H1 (cell line): ENCODE data around the gene PORCN. TPM values are rescaled to one million over a fixed set of nuclear protein-coding genes. Genes with fewer than 3 reads are reported as not detected.

ENCODE experiments used
- CTCF ChIA-PET: fragments of 300-600 bp; sonication (Branson Sonifier 250); formaldehyde crosslinking; loops from one replicate; lab custom pipeline; 2021; ENCODE audit not compliant: partially characterized antibody; lab: Charles Lee
- POLR2A ChIA-PET: fragments of 300-600 bp; sonication (Branson Sonifier 250); formaldehyde crosslinking; loops from one replicate; lab custom pipeline; 2021; ENCODE audit warnings: inconsistent platforms; ENCODE audit not compliant: partially characterized antibody; lab: Charles Lee
- DNase-seq, 2 experiments: peaks; one replicate each; pipeline versions ENCODE4 v3.0.0 to v3.0.0-alpha.2; 2010 to 2022; ENCODE audit warnings: low spot score in 2 of 2, low read depth in 1 of 2, mixed read lengths in 1 of 2
- FAIRE-seq: peaks from 2 replicates; lab custom pipeline; 2011; peaks lifted over from hg19 to GRCh38; lab: Jason Lieb, UNC
- H2AFZ ChIP-seq: 2 replicates; pipeline ENCODE4 v1.8.1; 2012; ENCODE audit warnings: low read length, inconsistent platforms
- H2AK5ac ChIP-seq: 2 replicates; pipeline ENCODE4 v1.6.1; 2013; ENCODE audit warnings: low read depth, low read length
- H2BK120ac ChIP-seq: replicated peaks from 2 replicates; pipeline ENCODE3; 2013; ENCODE audit warnings: low read depth, low read length, inconsistent platforms
- H2BK12ac ChIP-seq: 2 replicates; pipeline ENCODE4 v1.6.1; 2013; ENCODE audit warnings: low read depth, low read length
- H2BK15ac ChIP-seq: 2 replicates; pipeline ENCODE4 v1.6.1; 2013; ENCODE audit warnings: low read length
- H2BK20ac ChIP-seq: 2 replicates; pipeline ENCODE4 v1.6.1; 2013; ENCODE audit warnings: low read length
- H2BK5ac ChIP-seq: 2 replicates; pipeline ENCODE4 v1.6.1; 2013; ENCODE audit warnings: low read depth, low read length
- H3K14ac ChIP-seq: 2 replicates; pipeline ENCODE4 v1.6.1; 2013; ENCODE audit warnings: inconsistent platforms; ENCODE audit not compliant: insufficient read length
- H3K18ac ChIP-seq: 2 replicates; pipeline ENCODE4 v1.6.1; 2013; ENCODE audit warnings: low read length; ENCODE audit errors: extremely low read depth
- H3K23ac ChIP-seq: 2 replicates; pipeline ENCODE4 v1.6.1; 2013; ENCODE audit warnings: inconsistent platforms; ENCODE audit not compliant: insufficient read length
- H3K23me2 ChIP-seq: 2 replicates; pipeline ENCODE4 v1.6.1; 2013; ENCODE audit warnings: low read depth, low read length
- H3K27ac ChIP-seq: 2 replicates; pipeline ENCODE4 v1.6.1; 2011; ENCODE audit warnings: low read depth, low read length, inconsistent platforms
- H3K27me3 ChIP-seq, 4 experiments: replicated peaks in 1 of 4; 1 replicate in 1 of 4; 2 replicates in 3 of 4; pipeline versions ENCODE4 v1.6.1 to v1.8.1; 2011 to 2013; ENCODE audit warnings: low read length in 3 of 4, mild to moderate bottlenecking in 3 of 4, inconsistent platforms in 2 of 4, mixed read lengths in 2 of 4, moderate library complexity in 1 of 4; ENCODE audit not compliant: control insufficient read depth in 3 of 4, insufficient read depth in 3 of 4; ENCODE audit errors: extremely low read depth in 1 of 4
- H3K36me3 ChIP-seq, 4 experiments: 2 replicates each; pipeline versions ENCODE4 v1.6.1 to v1.8.1; 2011 to 2013; ENCODE audit warnings: mild to moderate bottlenecking in 4 of 4, low read length in 3 of 4, moderate library complexity in 2 of 4, control low read depth in 1 of 4, inconsistent platforms in 1 of 4; ENCODE audit not compliant: insufficient read depth in 4 of 4, control insufficient read depth in 2 of 4
- H3K4ac ChIP-seq: replicated peaks from 2 replicates; pipeline ENCODE3; 2013; ENCODE audit warnings: low read length, low read depth, mixed read lengths, inconsistent platforms; ENCODE audit not compliant: insufficient read length
- H3K4me1 ChIP-seq, 4 experiments: replicated peaks in 1 of 4; 1 replicate in 1 of 4; 2 replicates in 3 of 4; pipeline versions ENCODE4 v1.6.1 to v1.8.1; 2011 to 2013; ENCODE audit warnings: low read length in 3 of 4, inconsistent platforms in 2 of 4, mixed read lengths in 1 of 4; ENCODE audit not compliant: insufficient read depth in 4 of 4, control insufficient read depth in 3 of 4
- H3K4me2 ChIP-seq, 2 experiments: 2 replicates each; pipeline versions ENCODE4 v1.6.1 to v1.8.1; 2011 to 2013; ENCODE audit warnings: low read depth in 2 of 2, low read length in 2 of 2, control low read depth in 1 of 2, inconsistent platforms in 1 of 2, mild to moderate bottlenecking in 1 of 2; ENCODE audit not compliant: insufficient read depth in 1 of 2
- H3K4me3 ChIP-seq, 4 experiments: fragments of 200-600, 300-600 bp in 1 of 4; sonication (generic), shearing (Covaris generic), sonication (Bioruptor Twin) in 1 of 4; 2 replicates each; pipeline versions ENCODE4 v1.5.1 to v1.8.1; 2011 to 2016; ENCODE audit warnings: low read length in 4 of 4, low read depth in 3 of 4, control low read depth in 2 of 4, inconsistent platforms in 2 of 4, mild to moderate bottlenecking in 2 of 4, mixed read lengths in 1 of 4, moderate library complexity in 1 of 4; ENCODE audit not compliant: insufficient read depth in 2 of 4; ENCODE audit errors: extremely low read depth in 1 of 4
- H3K56ac ChIP-seq: replicated peaks from 2 replicates; pipeline ENCODE3; 2013; ENCODE audit warnings: low read depth, mild to moderate bottlenecking, mixed read lengths, low read length, inconsistent platforms; ENCODE audit not compliant: insufficient read length
- H3K79me1 ChIP-seq: 2 replicates; pipeline ENCODE4 v1.6.1; 2013; ENCODE audit warnings: low read depth, low read length, control low read depth
- H3K79me2 ChIP-seq, 2 experiments: 2 replicates each; pipeline versions ENCODE4 v1.6.1 to v1.8.1; 2012 to 2013; ENCODE audit warnings: low read length in 2 of 2, mild to moderate bottlenecking in 2 of 2, inconsistent platforms in 1 of 2; ENCODE audit not compliant: insufficient read depth in 2 of 2, control insufficient read depth in 1 of 2
- H3K9ac ChIP-seq, 4 experiments: replicated peaks in 1 of 4; 1 replicate in 1 of 4; 2 replicates in 3 of 4; pipeline versions ENCODE4 v1.6.1 to v1.8.1; 2011 to 2013; ENCODE audit warnings: low read depth in 3 of 4, low read length in 3 of 4, control low read depth in 2 of 4, mild to moderate bottlenecking in 2 of 4, moderate library complexity in 2 of 4, inconsistent platforms in 1 of 4; ENCODE audit errors: extremely low read depth in 1 of 4
- H3K9me3 ChIP-seq, 2 experiments: 2 replicates each; pipeline versions ENCODE4 v1.6.1 to v1.8.1; 2012 to 2013; ENCODE audit warnings: mild to moderate bottlenecking in 2 of 2, moderate library complexity in 2 of 2, control low read depth in 1 of 2, inconsistent platforms in 1 of 2, low read depth in 1 of 2, low read length in 1 of 2, mixed read lengths in 1 of 2; ENCODE audit not compliant: insufficient read depth in 2 of 2
- H4K20me1 ChIP-seq, 2 experiments: replicated peaks in 1 of 2; 2 replicates each; pipeline versions ENCODE3 to v1.8.1; 2011 to 2013; ENCODE audit warnings: inconsistent platforms in 2 of 2, low read length in 2 of 2, mild to moderate bottlenecking in 1 of 2; ENCODE audit not compliant: insufficient read depth in 2 of 2, control insufficient read depth in 1 of 2
- H4K5ac ChIP-seq: 2 replicates; pipeline ENCODE4 v1.6.1; 2013; ENCODE audit warnings: low read length, low read depth, mixed read lengths, inconsistent platforms; ENCODE audit not compliant: insufficient read length
- H4K8ac ChIP-seq: 2 replicates; pipeline ENCODE4 v1.8.0; 2013; ENCODE audit warnings: mild to moderate bottlenecking, moderate library complexity, low read length, inconsistent platforms; ENCODE audit not compliant: insufficient read depth; ENCODE audit errors: extremely low read depth
- H4K91ac ChIP-seq: replicated peaks from 2 replicates; pipeline ENCODE3; 2013; ENCODE audit warnings: low read length, mixed read lengths, inconsistent platforms; ENCODE audit not compliant: insufficient read length
- BACH1 ChIP-seq: IDR thresholded peaks from 2 replicates; pipeline ENCODE4 v1.6.1; 2012; ENCODE audit warnings: low read length, improper control_type of control experiment
- CBX8 ChIP-seq: fragments of 300-800, 300-1000 bp; sonication (generic); IDR thresholded peaks from 2 replicates; pipeline ENCODE4 v1.7.1; 2016; ENCODE audit warnings: low read depth, low read length, borderline replicate concordance
- CHD1 ChIP-seq: IDR thresholded peaks from 2 replicates; pipeline ENCODE4 v1.6.1; 2012; ENCODE audit warnings: low read depth, low read length, improper control_type of control experiment
- EP300 ChIP-seq, 2 experiments: IDR thresholded peaks; 1 replicate in 1 of 2; 2 replicates in 1 of 2; pipeline ENCODE4 v1.6.1; 2011 to 2012; ENCODE audit warnings: low read depth in 2 of 2, low read length in 2 of 2, mild to moderate bottlenecking in 2 of 2, borderline replicate concordance in 1 of 2, inconsistent platforms in 1 of 2, moderate library complexity in 1 of 2
- KDM1A ChIP-seq: fragments of 200-600, 300-600 bp; sonication (generic); IDR thresholded peaks from 2 replicates; pipeline ENCODE4 v1.7.1; 2016; ENCODE audit warnings: mild to moderate bottlenecking, low read length, borderline replicate concordance
- KDM4A ChIP-seq: IDR thresholded peaks from one replicate; pipeline ENCODE4 v1.7.1; 2012; ENCODE audit warnings: low read depth, mild to moderate bottlenecking, moderate library complexity, low read length, inconsistent platforms; ENCODE audit not compliant: severe bottlenecking
- NANOG ChIP-seq: IDR thresholded peaks from 2 replicates; pipeline ENCODE4 v1.6.1; 2011; ENCODE audit warnings: low read length, low read depth, mild to moderate bottlenecking, inconsistent platforms; ENCODE audit not compliant: insufficient read depth, poor library complexity, severe bottlenecking
- NRF1 ChIP-seq: IDR thresholded peaks from 2 replicates; pipeline ENCODE4 v1.6.1; 2011; ENCODE audit warnings: mild to moderate bottlenecking, low read depth, low read length, improper control_type of control experiment
- RBBP5 ChIP-seq: IDR thresholded peaks from 2 replicates; pipeline ENCODE4 v1.7.1; 2012; ENCODE audit warnings: low read depth, mild to moderate bottlenecking, inconsistent platforms, low read length, moderate library complexity, borderline replicate concordance
- SIN3A ChIP-seq, 2 experiments: IDR thresholded peaks in 1 of 2; conservative IDR thresholded peaks in 1 of 2; 2 replicates each; pipeline ENCODE4 v1.6.1; 2011 to 2012; ENCODE audit warnings: low read length in 2 of 2, improper control_type of control experiment in 1 of 2, low read depth in 1 of 2, mild to moderate bottlenecking in 1 of 2
- SP2 ChIP-seq: IDR thresholded peaks from 2 replicates; pipeline ENCODE4 v1.6.1; 2012; ENCODE audit warnings: mild to moderate bottlenecking, low read length, inconsistent platforms
- ZNF274 ChIP-seq: IDR thresholded peaks from 2 replicates; pipeline ENCODE4 v1.7.0; 2012; ENCODE audit warnings: low read length, borderline replicate concordance; ENCODE audit errors: extremely low read depth
- WGBS, 2 experiments: shearing (Covaris generic) in 1 of 2; methylation state at CpG; one replicate each; pipeline versions ENCODE4 v1.1.6 to v1.1.7; 2013 to 2015; ENCODE audit warnings: low lambda C conversion rate in 2 of 2, mixed read lengths in 2 of 2, inconsistent platforms in 1 of 2, low coverage in 1 of 2, missing lambda C conversion rate in 1 of 2; ENCODE audit not compliant: insufficient replicate concordance in 2 of 2, insufficient coverage in 1 of 2, insufficient read length in 1 of 2; ENCODE audit errors: extremely low coverage in 1 of 2, missing lambda C conversion rate in 1 of 2; 5-methylcytosine and 5-hydroxymethylcytosine counted together
- polyA plus RNA-seq, 7 experiments: library from polyadenylated mRNA; depleted of rRNA in 3 of 7; stranded (reverse) in 5 of 7; unstranded in 2 of 7; fragments of >200 nt in 5 of 7; fragments of 200-250 nt in 2 of 7; gene quantifications; 1 replicate in 5 of 7; 2 replicates in 1 of 7; 4 replicates in 1 of 7; pipeline versions ENCODE4 v1.2.1 to v1.2.3, GENCODE V29; 2011 to 2013; ENCODE audit warnings: missing spikeins in 2 of 7, mixed read lengths in 2 of 7
- total RNA-seq: library from RNA; stranded (reverse); fragmentation: NEBNext Ultra II Directional; extraction: Animal tissue kit (Norgen Biotek cat#: 25700); gene quantifications from 2 replicates; pipeline ENCODE4 v1.2.1, GENCODE V29; 2021

Gene PORCN
- total and polyA plus RNA-seq, 2 of the 8 experiments (the other 6 are each of a cell fraction or from before 2014, with no cell fraction given), result 14.6 to 34.1 TPM

GRCh38 chrX:48512371-48512935 lies 3.7 kb downstream of the PORCN start:
- Histone ChIP-seq H3K79me2 (no peaks in the 10 kb centered on the region), H3K23me2 (no peaks in the 10 kb centered on the region; the same call in 1 of the 2 replicates), H3K79me1 (no peaks in the 10 kb centered on the region), H2BK5ac (no peak overlapping the region), H3K14ac (no peak overlapping the region), H3K56ac (no peak overlapping the region), H2BK15ac (no peak overlapping the region), H3K23ac (no peak overlapping the region), H3K9me3 (no peaks in the 10 kb centered on the region)
- WGBS, 2 experiments, result 90% methylated on average over 15 of the region's 20 CpGs; no CpG with 5 or more reads in 1 of the 2 experiments
- POLR2A ChIA-PET, result no interaction called here
- TF ChIP-seq NANOG, result no peak
- no peak for TF ChIP-seq CBX8
- no peak for TF ChIP-seq BACH1
- TF ChIP-seq CHD1, result no peak
- no peak for TF ChIP-seq NRF1
- TF ChIP-seq EP300 (IDR thresholded peaks at IDR 0.05; ENCODE audit: borderline replicate concordance in 1 of 2, low read depth in 2 of 2, low read length in 2 of 2), result no peak
- no peak for TF ChIP-seq SP2
- TF ChIP-seq KDM1A, result no peak
- no peak for TF ChIP-seq RBBP5
- TF ChIP-seq KDM4A, result no peak
- TF ChIP-seq SIN3A (conservative IDR thresholded peaks at IDR 0.05 in 1 of 2, IDR thresholded peaks at IDR 0.05 in 1 of 2; ENCODE audit: low read depth in 1 of 2, low read length in 2 of 2), result no peak
- TF ChIP-seq ZNF274, result no peak
- TF ChIP-seq, all 59 proteins: peak for 0
- no peak overlapping the region for H3K4me3 ChIP-seq
- no peak for FAIRE-seq
- no peaks in the 10 kb centered on the region for H4K20me1 ChIP-seq
- H3K4me2 ChIP-seq, result no peak overlapping the region
- no peaks in the 10 kb centered on the region; a peak in 2 of 7 replicates for H3K27me3 ChIP-seq
- H2BK20ac ChIP-seq, result no peak overlapping the region
- H4K5ac ChIP-seq, result no peak overlapping the region
- no peak overlapping the region for H2BK12ac ChIP-seq
- H3K27ac ChIP-seq, result no peak overlapping the region
- H3K9ac ChIP-seq, result no peak overlapping the region
- H2AFZ ChIP-seq, result no peak overlapping the region
- H2BK120ac ChIP-seq, result no peak overlapping the region
- no peak for DNase-seq
- H4K91ac ChIP-seq, result no peak overlapping the region
- CTCF ChIA-PET, result no interaction called here
- H3K4ac ChIP-seq, result no peak overlapping the region
- H3K18ac ChIP-seq, result no peak overlapping the region
- peaks cover 0 to 5% (median 2%) of the 10 kb centered on the region in 4 experiments; a peak in 4 of 7 replicates for H3K4me1 ChIP-seq
- H3K36me3 ChIP-seq, result peaks cover 0 to 2% (median 0%) of the 10 kb centered on the region in 4 experiments; a peak in 3 of 8 replicates
- no peak overlapping the region for H2AK5ac ChIP-seq
- no peak overlapping the region; the same call in 1 of the 2 replicates for H4K8ac ChIP-seq
